ENCODE data around the gene HOXA13. TPM values are rescaled to one million over a fixed set of nuclear protein-coding genes. Genes with fewer than 3 reads are reported as not detected.

HOXA13 gene
- total and polyA plus RNA-seq, 10 of the 15 experiments (the other 5 are each of a cell fraction or from before 2014, with no cell fraction given): not detected

DNA sequence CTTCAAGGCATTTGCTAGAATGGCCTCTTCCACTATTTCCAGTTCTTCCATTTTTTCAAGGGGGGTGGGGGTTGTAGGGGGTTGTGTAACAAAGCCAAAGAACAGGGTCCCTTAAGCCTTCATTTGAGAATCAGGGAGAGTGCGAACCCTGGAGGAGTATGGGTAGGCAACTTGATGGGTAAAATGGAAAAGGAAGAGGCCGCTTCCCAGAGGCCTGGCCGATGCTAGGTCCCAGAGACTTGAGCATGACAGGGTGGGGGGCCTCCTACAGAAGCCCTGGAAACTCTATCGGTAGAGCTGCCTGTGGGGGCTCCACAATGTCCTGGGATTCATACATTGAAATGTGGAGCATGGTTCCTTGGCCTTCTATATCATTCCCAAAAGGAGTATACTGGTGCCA lies 9.1 kb upstream of the HOXA13 start (continued):
- TF ChIP-seq, protein P1, sequence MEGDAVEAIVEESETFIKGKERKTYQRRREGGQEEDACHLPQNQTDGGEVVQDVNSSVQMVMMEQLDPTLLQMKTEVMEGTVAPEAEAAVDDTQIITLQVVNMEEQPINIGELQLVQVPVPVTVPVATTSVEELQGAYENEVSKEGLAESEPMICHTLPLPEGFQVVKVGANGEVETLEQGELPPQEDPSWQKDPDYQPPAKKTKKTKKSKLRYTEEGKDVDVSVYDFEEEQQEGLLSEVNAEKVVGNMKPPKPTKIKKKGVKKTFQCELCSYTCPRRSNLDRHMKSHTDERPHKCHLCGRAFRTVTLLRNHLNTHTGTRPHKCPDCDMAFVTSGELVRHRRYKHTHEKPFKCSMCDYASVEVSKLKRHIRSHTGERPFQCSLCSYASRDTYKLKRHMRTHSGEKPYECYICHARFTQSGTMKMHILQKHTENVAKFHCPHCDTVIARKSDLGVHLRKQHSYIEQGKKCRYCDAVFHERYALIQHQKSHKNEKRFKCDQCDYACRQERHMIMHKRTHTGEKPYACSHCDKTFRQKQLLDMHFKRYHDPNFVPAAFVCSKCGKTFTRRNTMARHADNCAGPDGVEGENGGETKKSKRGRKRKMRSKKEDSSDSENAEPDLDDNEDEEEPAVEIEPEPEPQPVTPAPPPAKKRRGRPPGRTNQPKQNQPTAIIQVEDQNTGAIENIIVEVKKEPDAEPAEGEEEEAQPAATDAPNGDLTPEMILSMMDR (IDR thresholded peaks at IDR 0.05 in 2 of 3, conservative IDR thresholded peaks at IDR 0.05 in 1 of 3; ENCODE audit: control insufficient read depth in 2 of 3, extremely low read depth in 1 of 3, insufficient read depth in 1 of 3, low read depth in 3 of 3, low read length in 3 of 3): no peak
- TF ChIP-seq ETV6 (conservative IDR thresholded peaks at IDR 0.05 in 1 of 2, IDR thresholded peaks at IDR 0.05 in 1 of 2; ENCODE audit: borderline replicate concordance in 1 of 2, low read depth in 1 of 2) (no peak), CREM (IDR thresholded peaks at IDR 0.05; ENCODE audit: low read depth) (no peak), YBX1 (IDR thresholded peaks at IDR 0.05) (no peak), SUZ12 (IDR thresholded peaks at IDR 0.05; ENCODE audit: unreplicated experiment) (no peak), HDAC6 (IDR thresholded peaks at IDR 0.05; ENCODE audit: unreplicated experiment) (no peak), SIX5 (IDR thresholded peaks at IDR 0.05; ENCODE audit: low read depth, low read length, severe bottlenecking) (no peak), RAD21 (IDR thresholded peaks at IDR 0.05; ENCODE audit: insufficient read depth, low read depth, low read length) (no peak)
- TF ChIP-seq, protein P2, sequence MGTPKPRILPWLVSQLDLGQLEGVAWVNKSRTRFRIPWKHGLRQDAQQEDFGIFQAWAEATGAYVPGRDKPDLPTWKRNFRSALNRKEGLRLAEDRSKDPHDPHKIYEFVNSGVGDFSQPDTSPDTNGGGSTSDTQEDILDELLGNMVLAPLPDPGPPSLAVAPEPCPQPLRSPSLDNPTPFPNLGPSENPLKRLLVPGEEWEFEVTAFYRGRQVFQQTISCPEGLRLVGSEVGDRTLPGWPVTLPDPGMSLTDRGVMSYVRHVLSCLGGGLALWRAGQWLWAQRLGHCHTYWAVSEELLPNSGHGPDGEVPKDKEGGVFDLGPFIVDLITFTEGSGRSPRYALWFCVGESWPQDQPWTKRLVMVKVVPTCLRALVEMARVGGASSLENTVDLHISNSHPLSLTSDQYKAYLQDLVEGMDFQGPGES (IDR thresholded peaks at IDR 0.05): no peak
